MCF 10A (cell line): ENCODE measurements around the gene FRZB. TPM values are rescaled to one million over a fixed set of nuclear protein-coding genes. Genes with fewer than 3 reads are reported as not detected.

Experiments
- BruUV-seq: library from RNA; stranded (reverse); fragments of 400-500 nt; replicated peaks from 2 replicates; lab custom pipeline; 2021; lab: Mats Ljungman, UMichigan
- CTCF ChIA-PET: fragments of 300-600 bp; sonication (Branson Sonifier 250); formaldehyde crosslinking; extraction: SDS; loops from one replicate; lab custom pipeline; 2021; ENCODE audit warnings: antibody characterized with exemption, inconsistent platforms; lab: Yijun Ruan, JAX
- POLR2A ChIA-PET: fragments of 300-600, 350-650 bp; sonication (Branson Sonifier 250); formaldehyde crosslinking; extraction: SDS; loops from one replicate; lab custom pipeline; 2020; ENCODE audit warnings: antibody characterized with exemption, inconsistent platforms; lab: Yijun Ruan, JAX
- DNase-seq: peaks from one replicate; pipeline ENCODE4 v3.0.0-alpha.2; 2018; ENCODE audit not compliant: unreplicated experiment
- H3K27ac Mint-ChIP-seq: one replicate; pipeline ENCODE4 v1.8.0; 2022; ENCODE audit warnings: mild to moderate bottlenecking, low read depth, mixed read lengths; ENCODE audit not compliant: unreplicated experiment
- H3K27me3 Mint-ChIP-seq: one replicate; pipeline ENCODE4 v1.8.0; 2022; ENCODE audit warnings: mixed read lengths; ENCODE audit not compliant: insufficient read depth, unreplicated experiment
- H3K36me3 Mint-ChIP-seq: one replicate; pipeline ENCODE4 v1.8.0; 2022; ENCODE audit warnings: mild to moderate bottlenecking, moderate library complexity, mixed read lengths; ENCODE audit not compliant: insufficient read depth, unreplicated experiment
- H3K4me1 Mint-ChIP-seq: one replicate; pipeline ENCODE4 v1.8.0; 2022; ENCODE audit warnings: mixed read lengths; ENCODE audit not compliant: insufficient read depth, unreplicated experiment
- H3K4me3 Mint-ChIP-seq: one replicate; pipeline ENCODE4 v1.8.0; 2022; ENCODE audit warnings: mild to moderate bottlenecking, moderate library complexity, mixed read lengths; ENCODE audit not compliant: unreplicated experiment
- H3K9me3 Mint-ChIP-seq: one replicate; pipeline ENCODE4 v1.8.0; 2022; ENCODE audit warnings: mixed read lengths; ENCODE audit not compliant: unreplicated experiment
- intact Hi-C: fragments of 100-400 bp; cut with micrococcal nuclease; formaldehyde crosslinking; loops from 2 replicates; pipeline ENCODE4 v1.14.1; 2022
- total RNA-seq: library from RNA; stranded (reverse); gene quantifications from 2 replicates; pipeline ENCODE4 v1.2.3, GENCODE V29; 2022
- TF ChIP-seq, protein P1 (sequence below): fragments of 200-600 bp; IDR thresholded peaks from one replicate; pipeline ENCODE4 v1.8.0; 2022; ENCODE audit warnings: antibody characterized with exemption, mild to moderate bottlenecking; ENCODE audit not compliant: unreplicated experiment

The FRZB gene
- total RNA-seq, 1 experiment from 2014 or later, result 0.09 TPM

DNA sequence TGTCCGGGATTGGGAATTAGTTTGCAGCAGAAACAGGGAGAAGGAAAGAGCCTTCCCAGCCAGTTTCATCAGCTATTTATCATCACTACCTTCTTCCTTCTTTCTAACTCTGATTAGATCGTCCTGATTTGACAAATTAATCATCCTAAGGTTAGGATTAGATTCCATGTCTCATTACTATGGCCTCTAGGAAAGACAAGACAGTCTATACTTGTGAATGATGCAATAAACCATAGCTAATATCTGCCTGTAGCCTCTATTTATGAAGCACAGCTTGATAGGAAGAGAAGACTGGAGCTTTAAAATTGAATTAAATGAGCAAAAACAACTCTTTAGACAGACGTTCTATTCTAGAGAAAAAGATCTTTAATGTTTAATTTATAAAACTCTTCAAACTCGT lies 25.2 kb upstream of the FRZB start:
- Mint-ChIP-seq H3K27me3 (no peaks in the 10 kb centered on the region), H3K27ac (no peak overlapping the region), H3K4me3 (no peak overlapping the region), H3K4me1 (no peaks in the 10 kb centered on the region), H3K9me3 (peaks cover 2% of the 10 kb centered on the region), H3K36me3 (no peaks in the 10 kb centered on the region)
- no TSS peak for BruUV-seq
- ChIA-PET POLR2A (interaction anchor here (1.3 kb wide), 1 partner anchor 8 kb away, joined by 3 read pairs; no protein-coding TSS in a partner anchor), CTCF (interaction anchor here (0.6 to 0.8 kb wide), 2 partner anchors 110 to 1386 kb away, joined by 3 read pairs; no protein-coding TSS in a partner anchor)
- DNase-seq, result no peak
- intact Hi-C loops, result no loop called here
- TF ChIP-seq, protein P1, sequence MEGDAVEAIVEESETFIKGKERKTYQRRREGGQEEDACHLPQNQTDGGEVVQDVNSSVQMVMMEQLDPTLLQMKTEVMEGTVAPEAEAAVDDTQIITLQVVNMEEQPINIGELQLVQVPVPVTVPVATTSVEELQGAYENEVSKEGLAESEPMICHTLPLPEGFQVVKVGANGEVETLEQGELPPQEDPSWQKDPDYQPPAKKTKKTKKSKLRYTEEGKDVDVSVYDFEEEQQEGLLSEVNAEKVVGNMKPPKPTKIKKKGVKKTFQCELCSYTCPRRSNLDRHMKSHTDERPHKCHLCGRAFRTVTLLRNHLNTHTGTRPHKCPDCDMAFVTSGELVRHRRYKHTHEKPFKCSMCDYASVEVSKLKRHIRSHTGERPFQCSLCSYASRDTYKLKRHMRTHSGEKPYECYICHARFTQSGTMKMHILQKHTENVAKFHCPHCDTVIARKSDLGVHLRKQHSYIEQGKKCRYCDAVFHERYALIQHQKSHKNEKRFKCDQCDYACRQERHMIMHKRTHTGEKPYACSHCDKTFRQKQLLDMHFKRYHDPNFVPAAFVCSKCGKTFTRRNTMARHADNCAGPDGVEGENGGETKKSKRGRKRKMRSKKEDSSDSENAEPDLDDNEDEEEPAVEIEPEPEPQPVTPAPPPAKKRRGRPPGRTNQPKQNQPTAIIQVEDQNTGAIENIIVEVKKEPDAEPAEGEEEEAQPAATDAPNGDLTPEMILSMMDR, result no peak

DNA sequence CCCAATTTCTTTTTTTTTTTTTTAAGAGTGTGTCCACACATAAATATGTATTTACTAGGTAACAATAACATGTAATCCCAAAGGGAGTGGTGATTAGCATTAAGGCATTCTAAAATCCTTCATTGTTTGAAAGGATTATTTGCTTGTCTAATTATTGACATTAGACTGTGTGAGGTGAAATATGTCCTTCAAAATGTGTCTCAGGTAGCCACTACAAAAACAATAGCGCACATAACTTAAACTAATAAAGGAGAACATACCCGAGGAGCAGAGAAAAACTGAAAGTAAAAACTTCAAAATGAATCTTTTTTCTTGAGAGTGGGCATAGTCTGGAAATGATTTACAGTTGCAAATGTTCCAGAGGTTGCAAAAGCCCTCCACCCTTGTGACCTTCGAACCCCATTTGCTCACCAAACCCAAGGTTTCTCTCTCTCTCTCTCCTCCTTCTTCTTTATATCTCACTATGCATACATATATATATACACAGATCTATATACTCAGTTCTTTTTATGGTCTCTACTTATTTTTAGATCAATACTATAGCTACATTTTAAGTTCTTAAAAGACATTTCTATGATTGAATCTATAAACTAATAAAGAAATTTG lies 24.4 kb upstream of the FRZB start:
- no peaks in the 10 kb centered on the region for H3K27me3 Mint-ChIP-seq

DNA sequence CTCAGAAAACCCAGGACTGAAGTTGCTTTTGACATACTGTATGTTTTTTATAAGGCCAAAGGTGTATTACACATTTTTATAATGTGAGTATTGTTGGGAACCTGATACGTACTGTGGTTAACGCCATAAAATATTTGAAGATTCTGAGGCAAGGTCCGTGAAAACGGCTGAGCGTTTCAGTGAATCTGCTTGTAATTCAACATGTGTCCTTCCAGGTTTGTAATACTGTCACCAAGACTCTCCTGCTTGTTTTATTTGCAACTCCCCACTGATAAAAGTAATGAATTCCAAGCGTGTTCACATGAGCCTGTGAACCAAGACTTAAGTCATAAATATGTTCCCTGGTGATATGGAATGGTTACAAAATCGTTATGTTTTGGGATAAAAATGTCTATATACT lies 23.9 kb upstream of the FRZB start:
- intact Hi-C loops, result no loop called here
- H3K9me3 Mint-ChIP-seq, result no peaks in the 10 kb centered on the region
- no peak overlapping the region for H3K27ac Mint-ChIP-seq
- ChIA-PET POLR2A (no interaction called here), CTCF (no interaction called here)
- TF ChIP-seq, protein P1, result no peak
- DNase-seq, result no peak
- no TSS peak for BruUV-seq
- no peak overlapping the region for H3K4me3 Mint-ChIP-seq
- no peaks in the 10 kb centered on the region for H3K36me3 Mint-ChIP-seq
- H3K4me1 Mint-ChIP-seq, result no peaks in the 10 kb centered on the region
- H3K27me3 Mint-ChIP-seq, result no peaks in the 10 kb centered on the region

More for the DNA sequence above, 24.4 kb upstream of the FRZB start:
- POLR2A ChIA-PET, result interaction anchor here (1.3 kb wide), 1 partner anchor 9 kb away, joined by 3 read pairs; no protein-coding TSS in a partner anchor
- Mint-ChIP-seq H3K9me3 (no peaks in the 10 kb centered on the region), H3K36me3 (no peaks in the 10 kb centered on the region), H3K4me1 (no peaks in the 10 kb centered on the region), H3K4me3 (no peak overlapping the region), H3K27ac (no peak overlapping the region)
- DNase-seq, result no peak
- TF ChIP-seq, protein P1, result no peak
- intact Hi-C loops, result no loop called here
- CTCF ChIA-PET, result no interaction called here
- no TSS peak for BruUV-seq

DNA sequence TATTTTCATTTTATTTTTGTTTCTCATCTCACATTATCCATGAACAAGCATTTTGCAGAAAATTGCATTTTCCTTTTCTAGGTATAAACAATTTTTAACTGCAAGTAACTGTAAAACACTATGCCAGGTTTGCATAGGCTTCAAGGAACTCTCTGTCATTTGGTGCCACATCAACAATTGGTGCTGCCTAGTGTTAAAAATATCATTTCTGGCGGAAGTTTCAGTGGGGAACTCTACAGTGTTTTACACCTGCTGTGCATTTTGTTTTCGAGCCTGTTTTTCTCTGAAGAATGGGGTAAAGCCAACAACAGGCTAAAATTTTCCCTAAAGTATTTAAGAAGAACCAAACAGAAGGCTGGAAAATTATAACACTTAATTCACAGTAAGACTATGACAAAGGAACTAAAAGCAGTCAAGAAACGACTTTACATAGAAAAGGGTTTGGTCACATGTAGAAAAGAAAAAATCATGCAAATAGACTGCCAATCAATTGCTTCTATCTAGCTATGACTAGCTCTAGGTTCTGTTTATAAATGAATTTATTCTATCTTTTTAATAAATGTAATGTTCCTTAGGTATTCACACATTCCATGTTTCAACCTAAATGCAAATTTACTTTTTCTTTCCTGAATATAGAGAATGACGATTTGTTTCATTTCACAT lies 21.4 kb upstream of the FRZB start:
- Mint-ChIP-seq H3K27ac (no peak overlapping the region), H3K4me1 (peaks cover 8% of the 10 kb centered on the region), H3K27me3 (no peaks in the 10 kb centered on the region), H3K4me3 (no peak overlapping the region), H3K9me3 (no peaks in the 10 kb centered on the region), H3K36me3 (no peaks in the 10 kb centered on the region)
- ChIA-PET POLR2A (no interaction called here), CTCF (interaction anchor here (0.6 kb wide), 1 partner anchor 120 kb away, joined by 3 read pairs; no protein-coding TSS in a partner anchor)
- intact Hi-C loops, result no loop called here
- no peak for DNase-seq
- no TSS peak for BruUV-seq
- TF ChIP-seq, protein P1, result no peak
